COLO668 (cell line): ENCODE data around the gene PPP2R1B.
A peak's percentile ranks its signal among the peaks of the same experiment; 100 is the strongest.
"Not testable (repeated sequence)": the region's sequence is repeated elsewhere in the genome, so short reads cannot be mapped to it uniquely, and the experiment has no call there.

ENCODE experiments used
- DNase-seq: peaks from one replicate; lab custom pipeline; 2025; ENCODE audit not compliant: unreplicated experiment; lab: John Stamatoyannopoulos, UW

Gene PPP2R1B

DNA sequence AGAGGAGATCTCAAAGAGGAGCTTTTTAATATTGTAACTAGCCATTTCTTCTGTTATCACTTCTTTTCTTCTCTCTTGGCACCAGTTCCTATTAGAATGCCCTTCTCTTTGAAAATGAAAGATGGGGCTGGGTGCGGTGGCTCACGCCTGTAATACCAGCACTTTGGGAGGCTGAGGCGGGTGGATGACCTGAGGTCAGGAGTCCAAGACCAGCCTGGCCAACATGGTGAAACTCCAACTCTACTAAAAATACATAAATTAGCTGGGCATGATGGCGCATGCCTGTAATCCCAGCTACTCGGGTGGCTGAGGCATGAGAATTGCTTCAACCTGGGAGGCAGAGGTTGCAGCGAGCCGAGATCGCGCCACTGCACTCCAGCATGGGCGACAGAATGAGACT lies 18.1 kb upstream of the PPP2R1B start:
- not testable (repeated sequence) for DNase-seq

DNA sequence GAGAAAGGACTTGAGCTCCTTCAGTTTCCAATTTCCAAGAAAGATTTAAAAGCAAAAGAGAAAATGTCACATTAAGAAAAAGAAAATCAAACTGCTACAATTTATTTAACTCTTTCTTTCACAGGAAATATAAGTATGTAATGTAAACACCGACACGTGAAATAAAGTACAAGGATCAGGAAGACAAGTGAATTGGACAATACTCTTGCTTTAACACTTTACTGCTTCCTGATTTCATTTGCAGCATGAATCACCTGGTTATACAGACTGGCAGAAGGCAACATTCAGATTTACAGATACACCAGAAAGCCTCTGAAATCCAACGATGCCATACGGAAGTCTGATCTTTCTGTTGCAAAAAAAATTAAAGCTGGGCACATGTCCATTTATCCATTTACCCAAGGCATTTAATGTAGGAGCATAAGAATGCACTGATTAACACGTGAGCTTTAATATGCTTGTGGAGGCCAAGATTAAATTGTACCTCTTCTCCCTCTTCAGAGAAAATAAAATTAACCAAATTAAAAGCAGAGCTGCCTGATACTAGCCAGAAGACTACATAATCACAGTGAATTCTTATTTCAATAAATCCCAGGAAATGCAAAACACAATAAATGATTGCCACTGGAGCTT lies 16.0 kb upstream of the PPP2R1B start:
- no peak for DNase-seq

DNA sequence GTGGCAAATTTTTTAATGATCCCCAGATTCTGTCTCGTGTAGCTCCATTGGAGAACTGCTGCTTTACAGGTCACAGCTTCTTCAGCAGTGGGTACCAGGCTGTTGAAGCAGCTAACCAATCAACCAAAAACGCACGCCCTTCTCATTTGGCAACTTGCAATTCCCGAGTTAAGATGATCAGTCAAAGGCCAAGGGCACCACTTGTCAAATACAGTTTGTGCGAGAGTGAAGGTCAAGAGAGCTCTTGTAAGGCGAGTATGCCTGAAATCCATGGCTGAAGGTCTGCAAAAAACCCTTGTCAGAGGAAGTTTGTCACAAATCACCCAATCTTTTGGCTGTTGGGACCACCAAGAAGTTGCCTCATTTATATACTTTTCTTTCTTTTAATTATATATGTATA lies 12.9 kb upstream of the PPP2R1B start:
- DNase-seq: no peak

DNA sequence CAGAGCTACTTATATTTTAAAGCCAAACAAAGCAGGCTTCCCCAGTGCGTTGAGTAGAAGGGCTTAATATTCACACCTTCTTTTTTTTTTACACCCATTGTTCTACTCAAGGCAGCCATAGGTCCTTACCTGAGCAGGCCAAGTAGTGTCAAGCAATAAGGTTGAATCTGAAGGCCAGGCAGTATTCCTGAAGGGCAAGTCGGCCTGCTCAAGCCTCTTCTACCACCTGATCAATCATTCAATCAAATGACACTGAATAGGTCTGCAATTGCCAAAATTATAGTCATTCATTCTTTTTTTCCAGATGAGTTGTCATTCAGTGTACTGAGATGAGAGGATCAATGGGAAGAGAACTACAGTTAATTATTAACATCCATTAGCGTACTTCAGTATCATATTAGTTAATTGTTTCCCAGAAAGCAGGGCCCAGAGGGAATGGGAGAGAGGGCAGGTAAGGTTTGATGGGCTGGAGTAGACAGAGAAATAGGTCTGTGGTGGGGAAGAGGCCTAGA lies 11.9 kb upstream of the PPP2R1B start:
- DNase-seq: no peak

DNA sequence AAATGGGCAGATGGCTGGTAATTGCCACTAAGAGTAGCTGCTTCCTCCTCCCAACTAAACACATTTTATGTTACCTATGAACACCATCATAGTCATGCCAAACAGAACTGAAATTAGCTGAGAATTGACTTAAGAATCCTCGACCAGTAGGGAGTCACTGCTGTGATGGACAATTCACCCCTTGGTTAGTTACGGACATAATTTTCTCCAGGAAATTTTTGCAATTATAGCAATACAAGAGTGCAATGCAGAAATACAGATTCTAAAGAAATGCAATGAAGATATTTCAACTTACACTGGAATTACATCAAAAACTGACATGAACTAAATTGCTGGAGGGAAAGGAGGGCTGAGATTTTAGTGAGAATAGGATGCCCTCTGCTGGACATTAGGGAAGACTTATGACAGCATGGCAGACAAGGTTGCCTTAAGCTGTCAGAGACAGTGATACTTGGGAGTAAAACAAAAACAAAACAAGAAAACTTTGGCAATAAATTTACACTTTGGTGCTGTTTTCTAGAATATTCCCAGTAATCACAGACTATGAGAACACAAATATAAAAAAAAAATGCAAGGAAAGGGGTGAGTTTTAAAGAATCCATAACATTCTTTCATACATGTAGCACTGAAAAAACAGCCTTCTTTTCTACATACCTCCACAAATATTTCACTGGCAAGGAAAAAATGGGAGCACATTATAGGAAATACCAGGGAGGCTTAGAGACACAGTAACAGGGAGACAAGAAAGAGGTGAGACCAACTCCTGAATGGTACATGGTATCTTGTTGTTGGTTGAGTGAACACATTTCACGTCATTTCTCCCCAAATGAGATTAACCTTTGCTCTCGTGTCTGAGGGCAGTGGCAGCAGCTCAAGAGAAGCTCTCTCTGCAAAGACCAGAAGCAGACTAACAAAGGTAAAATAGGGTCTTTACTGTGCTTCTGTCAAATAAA lies 11.2 kb upstream of the PPP2R1B start:
- DNase-seq: peak; percentile 7

DNA sequence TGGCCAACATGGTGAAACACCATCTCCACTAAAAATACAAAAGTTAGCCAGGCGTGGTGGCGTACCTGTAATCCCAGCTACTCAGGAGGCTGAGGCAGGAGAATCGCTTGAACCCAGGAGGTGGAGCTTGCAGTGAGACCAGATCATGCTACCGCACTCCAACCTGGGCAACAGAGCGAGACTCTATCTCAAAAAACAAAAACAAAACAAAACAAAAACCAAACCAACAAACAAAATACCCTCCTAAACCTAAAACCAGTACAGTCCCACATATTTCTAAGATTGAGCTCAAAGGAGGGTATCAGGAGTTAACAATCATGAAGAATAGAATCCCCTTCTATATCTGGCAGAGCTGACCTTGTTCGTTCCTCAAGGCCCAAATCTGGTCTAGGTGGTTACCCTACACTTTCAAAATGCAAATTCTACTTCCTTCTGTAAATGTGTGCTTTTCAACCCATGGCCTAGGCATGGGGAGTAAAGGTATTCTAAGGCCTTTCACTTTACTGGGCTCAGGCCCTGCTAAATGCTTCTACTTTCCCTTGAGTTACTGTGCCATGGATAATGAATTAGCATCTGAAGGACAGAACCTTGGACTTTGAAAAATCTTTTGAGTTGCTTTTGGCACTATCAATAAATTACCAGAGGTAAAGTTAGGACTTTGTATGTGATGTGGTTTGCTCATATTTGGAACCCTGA lies 10.4 kb upstream of the PPP2R1B start:
- DNase-seq: no peak

DNA sequence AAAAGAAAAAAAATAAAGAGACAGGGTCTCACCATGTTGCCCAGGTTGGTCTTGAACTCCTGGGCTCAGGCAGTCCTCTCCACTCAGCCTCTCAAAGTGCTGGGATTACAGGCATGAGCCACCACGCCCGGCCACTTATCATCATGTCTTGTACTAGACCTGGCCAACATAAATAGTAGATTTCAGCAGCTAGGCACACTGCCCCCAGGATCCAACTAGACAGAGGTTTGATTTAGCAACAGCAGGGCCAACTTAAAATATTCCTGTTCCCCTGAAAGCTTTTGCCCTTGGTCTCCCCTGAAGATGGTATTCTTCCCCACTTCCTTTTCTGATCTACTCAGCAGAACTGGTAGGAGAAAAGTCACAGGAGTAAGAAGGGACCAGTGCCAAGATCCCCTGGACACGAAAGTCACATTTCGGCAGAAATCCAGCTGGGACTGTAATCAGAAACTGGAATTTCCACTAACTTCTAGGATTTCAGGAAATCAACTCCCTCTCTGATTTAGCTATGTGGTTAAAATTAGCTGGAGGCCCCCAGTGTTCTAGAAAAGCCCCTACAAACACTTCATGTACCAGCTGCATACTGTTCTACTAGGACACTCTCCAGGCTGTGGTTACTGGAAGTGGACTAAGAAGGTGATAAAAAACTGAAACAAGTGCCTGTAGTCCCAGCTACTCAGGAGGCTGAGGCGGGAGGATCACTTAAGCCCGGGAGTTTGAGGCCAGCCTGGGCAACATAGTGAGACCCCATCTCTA lies 8.9 kb upstream of the PPP2R1B start:
- no peak for DNase-seq

DNA sequence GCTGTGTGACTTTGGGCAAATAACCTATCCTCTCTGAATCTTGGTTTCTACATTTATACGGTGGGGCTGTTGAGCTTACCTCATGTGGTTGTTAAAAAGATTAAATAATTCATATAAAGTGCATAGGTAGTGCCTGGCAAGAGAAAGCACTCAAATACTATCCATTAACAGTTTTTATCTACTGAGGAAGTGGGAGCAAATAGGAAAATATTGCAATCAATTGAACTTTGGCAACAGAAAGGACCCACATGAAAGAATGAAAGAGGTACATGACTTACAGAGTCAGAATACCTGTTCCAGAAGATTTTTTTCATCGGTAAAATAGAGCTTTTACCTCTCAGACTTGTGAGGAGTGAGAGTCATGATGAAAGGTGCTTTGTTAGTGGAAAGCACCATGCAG lies 6.3 kb upstream of the PPP2R1B start:
- DNase-seq: no peak

DNA sequence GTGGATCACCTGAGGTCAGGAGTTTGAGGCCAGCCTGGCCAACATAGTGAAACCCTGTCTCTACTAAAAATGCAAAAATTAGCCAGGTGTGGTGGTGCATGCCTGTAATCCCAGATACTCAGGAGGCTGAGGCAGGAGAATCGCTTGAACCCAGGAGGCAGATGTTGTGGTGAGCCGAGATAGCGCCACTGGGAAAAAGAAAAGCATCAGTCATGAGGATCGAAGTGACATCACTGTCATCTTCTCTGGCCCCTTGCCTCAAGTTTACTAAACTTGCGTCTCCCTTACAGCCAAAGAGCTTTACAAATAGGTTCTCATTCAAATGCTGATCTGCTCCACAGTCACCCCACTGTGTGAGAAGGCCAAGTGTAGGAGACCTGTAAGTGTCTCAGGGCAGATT lies 5.0 kb upstream of the PPP2R1B start:
- not testable (repeated sequence) for DNase-seq

DNA sequence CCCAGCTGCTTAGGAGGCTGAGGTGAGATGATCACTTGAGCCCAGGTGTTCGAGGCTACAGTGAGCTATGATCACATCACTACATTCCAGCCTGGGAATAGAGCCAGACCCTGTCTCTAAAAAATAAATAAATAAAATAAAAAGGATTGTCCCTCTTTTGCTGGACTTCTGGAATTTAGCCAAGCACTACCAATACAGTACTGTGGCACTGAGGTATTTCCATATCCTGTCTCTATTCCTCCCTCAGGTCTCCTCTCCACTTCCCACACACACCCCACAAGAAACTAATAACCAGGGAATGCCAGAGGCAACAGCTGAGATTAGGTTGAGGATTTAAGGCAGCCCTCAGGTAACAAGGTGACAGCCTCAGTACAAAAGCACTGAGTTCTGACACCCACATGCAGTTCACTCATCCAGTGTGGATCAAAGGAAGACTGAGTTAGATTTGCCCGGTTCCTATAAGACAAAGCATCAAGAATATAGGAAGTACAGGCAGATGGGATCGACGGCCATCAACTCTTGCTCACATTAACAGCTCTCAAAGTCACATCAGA lies 4.5 kb upstream of the PPP2R1B start:
- no peak for DNase-seq

DNA sequence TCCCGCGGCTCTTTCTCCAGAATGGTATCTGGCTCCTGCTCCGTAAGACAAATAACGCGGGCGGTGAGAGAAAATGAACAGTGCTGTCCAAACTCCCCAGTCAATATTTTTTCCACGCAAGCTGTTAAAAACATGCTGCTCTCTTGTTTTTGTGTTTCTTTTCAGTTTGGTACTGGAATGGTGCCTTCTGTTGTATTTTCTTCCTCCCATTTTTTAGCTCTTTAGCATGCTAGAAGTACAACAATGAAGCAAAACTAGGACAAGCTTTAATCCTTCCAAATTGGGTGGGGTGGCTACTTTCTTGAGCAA lies 599 bp upstream of the PPP2R1B start:
- no peak for DNase-seq

DNA sequence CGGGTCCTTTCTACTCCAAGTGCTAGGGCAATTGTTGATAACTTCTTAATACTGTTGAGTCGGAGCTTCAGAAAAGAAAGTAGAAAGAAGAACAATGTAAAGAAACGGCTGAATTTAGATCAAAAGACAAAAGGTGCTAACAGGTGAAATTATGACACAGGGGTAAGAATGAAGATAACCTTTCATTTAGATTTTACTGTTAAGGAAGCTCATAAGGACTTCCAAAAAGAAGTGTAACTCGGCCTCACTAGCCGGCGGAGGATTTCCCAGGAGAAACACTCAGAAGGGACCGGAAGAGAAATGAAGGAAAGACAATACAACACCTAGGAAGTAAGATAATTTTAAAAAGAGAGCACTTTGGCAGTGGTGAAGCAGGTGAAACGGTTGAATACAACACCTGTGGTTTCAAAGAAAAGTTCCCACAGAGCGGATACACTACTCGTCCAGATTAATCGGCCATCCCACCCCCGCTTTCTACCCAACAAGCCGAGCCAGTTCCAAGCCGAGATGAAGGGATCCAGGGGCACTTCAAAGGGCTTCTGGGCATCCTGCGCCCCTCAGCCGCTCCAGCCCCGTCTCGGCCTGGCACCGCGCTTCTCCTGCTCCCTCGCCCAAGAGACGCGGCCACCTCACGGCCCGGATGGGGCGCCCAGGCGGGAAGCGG lies 737 bp downstream of the PPP2R1B start:
- no peak for DNase-seq

DNA sequence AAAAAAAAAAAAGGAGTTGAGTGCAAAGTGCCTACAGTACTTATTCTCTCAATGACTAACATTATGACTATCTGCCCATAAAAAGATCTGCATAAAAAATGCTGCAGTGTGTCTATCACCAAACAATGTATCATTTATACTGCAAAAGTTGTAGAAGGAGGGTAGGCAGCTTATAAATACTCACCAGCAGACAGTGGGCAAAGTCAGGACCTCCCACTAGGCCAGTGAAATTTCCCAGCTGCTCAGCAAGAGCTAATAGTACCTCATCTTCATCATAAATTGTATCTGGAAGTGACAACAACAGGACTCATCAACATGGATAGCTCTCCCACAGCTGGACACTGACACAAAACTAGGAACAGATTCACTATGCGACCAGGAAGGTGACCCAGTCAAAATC lies 1.6 kb downstream of the PPP2R1B start:
- no peak for DNase-seq

DNA sequence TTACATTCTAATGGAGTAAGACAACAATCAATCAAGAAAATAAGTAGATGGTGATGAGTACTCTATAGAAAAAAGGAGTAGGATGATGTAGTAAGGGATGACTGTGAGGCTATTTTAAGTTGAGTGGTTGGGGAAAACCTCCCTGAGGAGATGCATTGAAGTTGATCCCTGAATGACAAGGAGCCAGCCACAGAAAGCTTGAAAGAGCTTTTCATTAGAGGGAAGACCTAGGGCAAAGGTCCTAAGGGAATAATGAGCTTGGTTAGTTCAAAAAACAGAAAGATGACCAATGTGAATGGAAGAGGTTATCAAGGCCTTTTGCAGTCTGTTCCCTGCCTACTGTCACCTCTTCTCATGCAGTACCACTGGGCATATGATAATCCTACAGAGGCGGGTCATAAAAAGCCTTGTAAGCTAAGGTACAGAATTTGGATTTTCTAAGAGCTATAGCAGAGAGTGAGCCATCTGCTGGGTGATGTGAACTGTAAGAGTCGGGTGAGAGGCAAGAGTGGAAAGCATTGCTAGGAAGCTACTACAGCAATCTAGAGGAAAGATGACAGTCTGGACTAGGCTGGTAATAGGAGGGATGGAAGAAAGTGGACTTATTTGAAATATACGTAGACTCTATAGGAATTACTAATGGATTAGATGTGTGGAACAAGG lies 3.1 kb downstream of the PPP2R1B start:
- no peak for DNase-seq

DNA sequence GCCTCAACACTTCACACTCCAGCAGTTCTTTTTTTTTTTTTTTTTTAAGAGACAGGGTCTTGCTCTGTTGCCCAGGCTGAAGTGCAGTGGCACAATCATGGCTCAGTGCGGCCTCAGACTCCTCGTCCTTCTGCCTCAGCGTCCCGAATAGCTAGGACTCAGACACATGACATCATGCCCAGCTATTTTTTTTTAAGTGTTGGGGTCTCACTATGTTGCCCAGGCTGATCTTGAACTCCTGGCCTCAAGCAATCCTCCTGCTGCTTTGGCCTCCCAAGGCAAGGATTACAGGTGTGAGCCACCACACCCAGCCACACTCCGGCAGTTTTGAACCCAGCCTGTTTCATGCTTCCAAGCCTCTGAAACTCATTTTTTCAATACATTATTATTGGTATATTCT lies 3.7 kb downstream of the PPP2R1B start:
- DNase-seq: no peak

DNA sequence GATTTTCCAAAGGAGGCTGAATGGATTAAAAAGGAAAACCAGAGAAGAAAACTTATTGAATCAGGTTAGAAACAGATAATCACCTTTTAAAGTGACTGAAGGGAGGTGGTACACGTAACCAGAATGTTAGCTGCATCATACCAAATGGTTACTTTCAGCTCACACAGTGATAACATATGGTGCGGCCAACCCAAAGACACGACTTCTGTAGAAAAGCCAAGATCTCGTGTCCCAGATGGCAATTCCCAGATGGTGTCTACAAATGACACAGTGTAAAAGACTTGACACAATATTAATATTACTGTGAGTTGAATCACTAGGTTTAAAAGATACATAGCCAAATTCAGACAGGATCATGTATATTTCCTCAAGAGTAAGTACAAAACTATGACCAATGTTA lies 5.2 kb downstream of the PPP2R1B start:
- no peak for DNase-seq

DNA sequence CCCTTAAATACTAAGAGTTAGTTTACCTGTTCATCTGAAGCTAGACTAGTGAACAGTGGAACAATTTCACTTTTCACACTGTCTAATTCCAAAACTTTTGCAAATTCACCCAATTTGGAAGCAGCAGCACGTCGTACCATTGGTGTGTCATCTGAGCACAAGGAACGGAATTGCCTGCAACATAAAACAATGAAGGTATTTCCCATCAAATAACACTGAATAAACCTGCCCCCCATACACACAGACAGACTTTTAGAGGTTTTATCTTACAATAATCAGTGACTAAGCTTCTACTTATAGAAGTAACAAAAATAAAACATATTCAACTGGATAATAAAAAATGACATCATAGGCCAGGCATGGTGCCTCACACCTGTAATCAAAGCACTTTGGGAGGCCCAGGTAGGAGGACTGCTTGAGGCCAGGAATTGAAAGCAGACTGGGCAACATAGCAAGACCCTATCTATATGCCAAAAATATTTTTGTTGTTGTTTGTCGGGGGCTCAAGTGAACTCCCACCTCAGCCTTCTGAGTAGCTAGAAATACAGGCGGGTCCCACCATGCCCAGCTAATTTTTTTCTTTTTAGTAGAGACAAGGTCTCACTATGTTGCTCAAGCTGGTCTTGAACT lies 6.3 kb downstream of the PPP2R1B start:
- DNase-seq: no peak

DNA sequence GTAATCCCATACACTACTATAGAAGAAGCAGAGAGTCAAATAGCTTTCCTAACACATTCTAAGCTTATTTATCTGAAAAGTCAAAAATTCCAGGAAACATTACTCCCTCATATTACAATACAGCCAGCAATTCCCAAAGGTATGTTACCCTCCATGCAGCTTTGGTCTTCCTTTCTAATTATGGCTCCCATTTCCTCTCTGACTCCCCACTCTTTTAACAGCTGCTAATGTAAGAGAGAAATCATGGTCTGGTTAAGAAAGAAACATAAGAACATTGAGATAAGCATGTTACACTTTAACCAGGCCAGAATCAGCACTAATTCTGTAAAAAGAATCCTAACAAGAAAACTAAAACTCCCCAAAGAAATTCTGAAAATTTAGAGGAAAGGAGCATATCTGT lies 6.8 kb downstream of the PPP2R1B start:
- DNase-seq: no peak

DNA sequence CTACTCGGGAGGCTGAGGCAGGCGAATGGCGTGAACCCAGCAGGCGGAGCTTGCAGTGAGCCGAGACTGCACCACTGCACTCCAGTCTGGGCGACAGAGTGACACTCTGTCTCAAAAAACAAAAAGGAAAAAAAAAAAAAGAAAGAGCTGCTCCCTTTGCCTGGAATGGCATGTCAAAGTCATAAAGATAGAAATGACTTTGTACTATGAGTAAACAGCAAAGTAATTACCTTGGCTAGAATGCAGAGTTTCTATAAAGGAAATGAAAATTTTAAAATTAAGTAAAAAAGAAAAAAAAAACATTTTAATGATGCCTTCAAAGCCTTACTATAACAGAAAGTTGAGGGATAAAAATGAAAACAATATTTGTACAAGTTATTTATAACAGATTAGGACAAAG lies 10.1 kb downstream of the PPP2R1B start:
- no peak for DNase-seq
